GM19455 (cell line): ENCODE measurements around the gene ECE1.

ENCODE experiments used
- ATAC-seq: cut with Tn5 transposase; IDR thresholded peaks from one replicate; pipeline ENCODE4 v1.9.1; 2021; ENCODE audit not compliant: unreplicated experiment

The ECE1 gene

DNA sequence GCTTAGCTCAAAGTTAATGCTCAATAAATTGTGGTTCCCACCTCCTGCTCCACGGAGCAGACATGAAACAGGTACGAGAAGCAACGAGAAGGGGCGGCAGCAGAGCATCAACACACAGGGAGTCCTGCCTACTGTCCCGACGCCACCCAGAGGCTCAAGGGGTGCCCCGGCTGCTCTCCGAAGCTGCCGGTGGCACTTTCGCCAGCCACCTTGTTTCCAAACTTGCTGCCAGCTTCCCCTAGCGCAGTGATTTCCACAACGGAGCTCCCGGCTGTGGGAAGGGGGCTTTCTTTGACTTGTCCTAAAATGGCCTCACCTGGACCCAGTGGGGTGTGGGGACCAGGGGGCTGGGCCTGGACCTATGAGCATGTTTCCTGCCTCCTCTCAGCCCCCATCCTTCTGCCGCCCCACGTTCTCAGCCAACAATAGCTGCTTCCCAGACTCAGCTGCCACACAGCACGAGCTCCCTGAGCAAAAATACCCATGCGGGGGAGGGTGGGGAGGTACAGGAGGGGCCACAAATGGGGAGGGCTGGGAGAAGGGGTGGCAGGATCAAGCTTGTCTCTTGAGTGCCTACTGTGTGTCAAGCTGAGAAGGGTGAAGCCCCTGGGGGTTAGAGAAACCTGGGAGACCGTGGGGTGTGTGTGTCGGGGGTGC, 35.6 kb upstream of the ECE1 start:
- no peak for ATAC-seq

DNA sequence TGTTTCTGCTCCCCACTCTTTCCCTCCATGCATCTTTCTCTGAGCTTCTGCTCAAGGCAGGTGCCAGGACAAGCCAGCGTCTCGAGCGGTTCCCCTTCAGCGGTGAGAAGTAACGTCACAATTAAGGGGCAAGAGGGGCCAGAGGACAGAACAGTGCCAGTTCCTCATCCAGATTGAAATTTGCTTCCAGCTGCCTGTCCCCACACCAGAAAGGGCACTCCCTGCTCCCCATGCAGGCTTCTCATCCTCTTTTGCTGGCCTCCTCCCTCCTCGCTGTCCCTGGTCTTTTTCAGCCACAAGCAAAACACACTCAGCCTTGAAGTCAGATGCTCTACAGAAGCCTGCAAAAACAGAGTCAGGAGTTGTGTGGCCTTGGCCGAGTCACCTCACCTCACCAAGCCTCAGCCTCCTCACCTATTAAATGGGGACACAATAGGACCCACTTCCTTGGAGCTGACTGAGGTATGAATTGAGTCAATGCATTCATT, 35.0 kb upstream of the ECE1 start:
- no peak for ATAC-seq

DNA sequence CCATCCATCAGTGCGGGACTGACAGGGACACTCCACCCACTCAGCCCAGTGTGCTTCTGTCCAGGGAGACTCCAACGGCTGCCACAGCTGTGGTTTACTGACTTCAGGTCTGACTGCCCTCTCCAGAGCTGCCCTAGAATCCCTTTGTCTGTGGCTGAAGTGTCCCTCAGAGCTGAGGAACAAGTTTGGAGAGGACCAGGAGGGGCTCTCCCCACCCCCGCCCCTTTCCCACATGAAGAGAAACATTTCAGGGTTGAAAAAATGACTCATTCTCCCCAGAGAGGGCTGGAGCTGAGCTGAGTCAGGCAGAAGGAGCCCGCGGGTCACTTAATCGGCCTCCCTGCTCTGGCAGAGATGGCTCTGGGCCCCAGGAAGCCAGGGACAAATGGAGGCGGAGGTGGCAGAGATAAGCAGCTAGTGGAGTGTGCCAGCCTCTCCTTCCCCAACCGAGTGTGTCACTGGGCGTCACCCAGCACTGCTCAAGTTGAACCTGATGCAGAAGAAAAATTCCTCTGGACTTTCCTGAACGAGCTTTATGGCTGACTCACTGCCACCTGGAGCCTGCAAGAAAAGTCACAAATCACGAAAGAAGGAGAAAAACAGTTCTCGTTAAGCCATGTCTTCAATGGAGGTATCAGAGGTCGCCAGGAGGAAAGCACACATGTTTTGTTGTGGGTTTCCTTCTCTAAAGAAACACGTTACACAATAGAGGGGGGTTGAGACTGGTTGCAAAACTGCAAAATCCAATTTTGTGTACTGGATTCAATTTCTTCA, 34.3 kb upstream of the ECE1 start:
- no peak for ATAC-seq

DNA sequence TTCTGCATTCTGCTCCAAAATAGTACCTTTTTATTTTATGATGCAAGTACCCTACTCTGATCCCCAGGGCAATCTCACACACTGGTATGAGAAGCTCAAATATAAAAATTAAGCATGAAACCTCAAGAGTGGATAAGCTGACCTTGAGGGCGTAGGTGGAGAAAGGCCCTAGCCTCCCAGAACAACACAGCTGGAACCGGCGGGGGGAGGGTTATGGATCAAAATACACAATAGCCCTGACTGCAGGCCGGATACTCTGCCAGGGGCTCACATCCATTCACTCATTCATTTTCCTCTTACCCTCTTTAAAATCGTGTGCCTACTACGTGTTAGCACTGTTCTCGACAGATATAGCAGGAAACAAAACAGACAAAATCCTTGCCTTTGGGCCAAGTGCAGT, 32.8 kb upstream of the ECE1 start:
- no peak for ATAC-seq

DNA sequence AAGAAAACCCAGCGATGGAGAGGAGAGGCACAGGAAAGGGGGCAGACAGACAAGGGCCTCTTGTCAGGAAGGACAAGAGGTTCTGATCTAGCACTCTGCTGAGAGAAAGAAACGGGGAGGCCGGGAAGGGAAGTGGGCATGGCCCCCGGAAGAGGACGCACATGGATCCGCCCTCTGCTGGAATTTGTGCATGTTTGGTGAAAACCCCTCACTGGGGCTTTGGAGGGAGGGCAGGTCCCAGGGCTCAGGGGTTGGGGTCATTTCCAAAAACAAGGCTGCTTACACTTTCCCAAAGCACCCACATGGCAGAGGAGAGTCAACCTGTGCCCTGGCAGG, 32.4 kb upstream of the ECE1 start:
- ATAC-seq = no peak

DNA sequence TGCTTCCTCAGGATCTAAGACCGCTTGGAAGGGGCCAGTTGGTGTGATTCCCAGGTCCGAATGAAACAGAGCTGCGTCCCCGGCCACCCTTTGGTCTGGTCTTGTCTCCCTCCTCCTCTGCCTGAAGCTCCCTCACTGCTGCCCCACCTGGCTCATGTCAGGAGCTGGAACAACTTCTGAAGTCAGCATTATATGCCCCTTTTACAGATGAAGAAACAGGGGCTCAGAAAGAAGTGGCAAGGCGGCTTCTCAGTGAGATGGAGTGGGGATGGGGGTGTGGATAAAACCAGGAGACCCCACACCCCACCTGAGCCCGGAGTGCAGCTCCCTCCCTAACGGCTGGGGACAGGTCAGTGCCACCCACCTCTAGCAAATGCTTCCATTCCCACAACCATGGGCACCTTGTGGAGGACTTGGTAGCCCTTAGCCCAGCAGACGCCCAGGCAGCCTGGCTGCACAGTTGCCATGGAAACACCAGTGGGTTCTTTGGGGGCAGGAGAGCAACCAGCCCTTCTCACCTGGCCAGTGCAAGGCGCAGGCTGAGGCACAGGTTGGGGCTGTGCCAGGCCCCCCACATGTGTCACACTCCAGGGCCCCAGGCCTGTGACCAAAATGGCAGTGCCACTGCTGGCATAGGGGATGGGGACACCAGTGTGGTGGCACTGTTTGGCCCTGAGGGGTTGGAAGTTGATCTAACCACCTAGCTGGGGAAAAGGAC, 31.9 kb upstream of the ECE1 start:
- no peak for ATAC-seq

DNA sequence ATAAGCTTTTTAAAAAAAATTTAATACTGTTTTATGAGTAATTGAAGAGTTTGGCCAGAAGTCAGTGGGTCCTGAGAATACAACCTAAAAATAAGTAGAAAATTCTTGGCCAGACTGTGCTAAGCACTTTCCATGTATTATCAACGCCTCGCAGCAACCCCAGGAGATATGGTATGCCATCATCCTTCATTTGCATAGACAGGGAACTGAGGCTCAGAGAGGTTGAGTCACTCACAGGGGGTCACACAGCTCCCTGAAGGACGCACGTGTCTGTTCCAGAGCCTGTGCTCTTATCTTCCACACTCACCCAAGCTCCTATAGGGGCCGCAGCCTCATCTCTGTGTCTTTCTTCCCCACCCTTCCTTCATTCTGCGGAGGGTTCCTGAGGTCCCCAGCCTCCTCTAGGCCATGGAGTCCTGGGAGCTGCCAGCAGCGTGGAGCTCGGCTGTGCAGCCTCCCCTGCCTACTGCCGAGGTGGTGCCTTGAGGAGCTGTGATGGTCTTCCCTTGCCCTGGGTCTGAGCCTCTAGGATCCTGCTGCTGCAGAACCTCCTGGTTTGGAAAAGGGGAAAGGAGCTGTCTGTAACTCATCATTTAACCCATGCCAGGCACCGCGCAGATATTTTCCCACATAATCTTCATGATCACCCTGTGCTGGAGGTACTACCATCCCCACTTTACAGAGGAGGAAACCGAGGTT, 30.3 kb upstream of the ECE1 start:
- no peak for ATAC-seq

DNA sequence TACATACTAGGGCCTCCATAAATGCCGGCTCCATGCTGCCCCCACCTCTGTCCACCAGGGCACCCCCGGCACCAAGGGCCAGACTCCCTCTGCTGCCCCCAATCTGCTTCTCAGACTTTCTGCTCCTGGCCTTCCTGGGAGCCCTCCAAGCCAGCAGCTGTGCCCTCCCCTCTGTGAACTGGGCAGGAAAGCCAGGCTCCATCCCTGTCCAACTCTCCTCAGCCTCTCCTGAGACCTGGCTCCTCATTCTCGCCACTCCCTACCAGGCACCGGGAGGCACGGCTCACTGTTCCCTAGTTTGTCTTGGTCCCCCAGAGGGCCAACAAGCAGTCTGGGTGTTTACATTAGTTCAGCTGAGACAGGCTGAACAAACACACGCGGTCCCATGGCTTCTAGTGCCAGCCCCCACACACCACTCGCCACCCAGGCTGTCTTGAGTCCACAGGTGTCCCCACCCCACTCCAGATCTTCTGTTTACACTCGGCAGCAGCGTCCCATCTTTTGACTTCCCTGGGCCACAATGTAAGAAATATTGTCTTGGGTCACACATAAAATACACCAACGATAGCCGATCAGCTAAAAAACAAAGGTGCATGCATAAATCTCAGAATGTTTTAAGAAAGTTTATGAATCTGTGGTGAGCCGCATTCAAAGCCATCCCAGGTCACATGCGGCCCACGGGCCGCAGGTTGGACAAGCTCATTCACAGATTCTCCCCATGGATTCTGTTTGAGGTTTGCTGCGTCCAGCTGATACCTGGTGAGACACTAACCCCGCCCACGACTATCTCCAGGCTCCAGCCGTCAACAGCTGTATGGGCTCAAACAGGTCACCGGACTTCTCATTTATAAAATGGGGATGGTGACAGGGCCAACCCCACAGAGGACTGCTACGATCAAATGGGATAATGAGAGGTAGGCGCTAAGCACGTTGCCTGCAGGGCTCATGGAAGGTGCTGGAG, 29.5 kb upstream of the ECE1 start:
- no peak for ATAC-seq

DNA sequence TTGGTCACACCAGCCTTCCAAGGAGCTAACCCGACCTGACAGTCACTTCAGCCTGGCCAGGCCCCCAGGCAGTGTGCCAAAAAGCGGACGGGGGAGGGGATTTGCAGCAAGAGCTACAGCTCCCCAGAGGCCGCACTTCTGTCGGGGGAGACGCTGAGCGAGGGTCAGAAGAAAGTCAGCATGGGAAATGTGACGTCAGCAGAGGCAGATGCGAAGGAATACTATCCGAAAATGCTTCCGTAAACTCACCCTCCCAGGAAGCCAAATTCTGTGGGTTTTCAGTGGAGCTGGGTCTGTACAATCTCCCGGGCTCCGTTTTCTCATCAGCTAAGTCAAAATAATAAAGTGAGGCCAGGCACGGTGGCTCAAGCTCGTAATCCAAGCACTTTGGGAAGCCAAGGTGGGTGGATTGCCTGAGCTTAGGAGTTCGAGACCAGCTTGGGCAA, 28.5 kb upstream of the ECE1 start:
- ATAC-seq = no peak

DNA sequence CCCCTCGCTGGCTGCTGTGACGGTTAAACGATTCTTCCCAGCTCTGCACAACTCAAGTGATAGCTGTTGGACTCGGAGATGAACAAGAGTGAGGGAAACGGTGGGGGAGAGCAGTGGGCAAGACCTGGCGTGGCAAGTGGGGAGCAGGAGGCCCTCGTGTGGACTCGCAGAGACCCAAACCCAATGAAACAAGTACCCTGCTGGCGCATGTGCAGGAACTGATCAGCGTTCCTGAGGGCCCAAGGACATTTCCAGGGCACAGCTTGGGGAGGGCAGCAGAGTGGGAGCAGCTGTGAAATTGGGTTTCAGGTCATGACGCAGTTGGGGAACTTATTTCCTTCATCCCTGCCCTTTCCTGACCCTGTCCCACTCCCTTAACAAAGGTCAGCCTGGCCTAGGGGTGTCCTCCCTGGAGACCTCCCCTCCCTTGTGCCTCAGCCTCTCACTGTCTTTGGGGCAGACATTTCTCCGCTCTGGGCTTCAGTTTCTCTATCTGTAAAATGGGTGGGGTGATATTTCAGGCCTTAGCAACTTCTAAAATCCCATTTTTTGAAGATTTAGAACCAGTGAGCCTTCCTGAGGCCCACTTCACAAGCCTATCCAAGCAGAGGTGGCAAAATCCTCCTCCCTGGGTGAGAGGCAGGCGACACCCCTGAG, 27.9 kb upstream of the ECE1 start:
- ATAC-seq = no peak

DNA sequence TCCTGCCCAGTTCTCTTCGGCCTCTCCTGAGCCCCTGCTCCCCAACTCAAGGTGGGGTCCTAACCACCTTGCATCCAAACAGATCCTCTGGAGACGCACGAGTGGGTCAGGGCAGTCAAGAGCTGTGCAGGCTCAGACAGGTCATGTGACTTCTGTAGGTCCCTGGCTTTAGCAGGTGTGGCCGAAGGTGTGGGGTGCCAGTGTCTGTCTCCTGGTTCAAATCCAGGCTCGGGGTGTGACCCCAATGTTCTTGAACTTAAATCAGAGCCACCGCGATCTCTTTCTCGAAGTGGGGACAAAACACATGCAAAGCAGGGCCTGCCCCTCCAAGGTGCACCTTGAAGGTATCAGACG, 27.4 kb upstream of the ECE1 start:
- ATAC-seq = no peak

DNA sequence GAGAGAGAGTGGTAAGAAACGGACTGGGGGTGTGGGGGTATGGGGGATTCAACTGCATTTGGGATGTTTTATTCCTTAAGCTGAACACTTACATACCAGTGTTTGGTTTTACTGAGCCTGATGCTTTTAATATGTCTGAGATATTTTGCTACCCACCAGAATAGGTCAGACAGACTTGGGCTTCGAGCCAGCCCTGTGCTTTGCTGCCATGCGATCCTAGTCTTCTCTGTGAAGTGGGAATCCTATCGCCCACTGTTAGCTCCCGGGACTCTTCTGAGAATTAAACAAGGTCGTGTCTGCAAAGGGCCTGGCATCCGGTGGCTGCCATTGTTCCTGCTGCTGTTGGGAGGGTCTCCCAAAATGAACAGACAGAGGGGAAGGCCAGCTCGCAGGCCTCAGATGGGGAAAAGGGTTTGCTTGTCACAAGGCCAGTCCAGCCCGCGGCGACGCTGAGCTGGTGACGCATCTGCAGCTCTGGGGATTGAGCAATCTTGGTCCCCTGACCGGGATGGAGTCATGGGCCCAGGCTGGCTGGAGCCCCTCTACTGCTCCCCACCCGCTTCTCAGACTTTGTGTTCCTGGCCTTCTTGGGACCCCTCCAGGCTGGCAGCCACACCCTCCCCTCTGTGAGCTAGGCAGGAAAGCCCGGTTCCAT, 26.9 kb upstream of the ECE1 start:
- no peak for ATAC-seq

DNA sequence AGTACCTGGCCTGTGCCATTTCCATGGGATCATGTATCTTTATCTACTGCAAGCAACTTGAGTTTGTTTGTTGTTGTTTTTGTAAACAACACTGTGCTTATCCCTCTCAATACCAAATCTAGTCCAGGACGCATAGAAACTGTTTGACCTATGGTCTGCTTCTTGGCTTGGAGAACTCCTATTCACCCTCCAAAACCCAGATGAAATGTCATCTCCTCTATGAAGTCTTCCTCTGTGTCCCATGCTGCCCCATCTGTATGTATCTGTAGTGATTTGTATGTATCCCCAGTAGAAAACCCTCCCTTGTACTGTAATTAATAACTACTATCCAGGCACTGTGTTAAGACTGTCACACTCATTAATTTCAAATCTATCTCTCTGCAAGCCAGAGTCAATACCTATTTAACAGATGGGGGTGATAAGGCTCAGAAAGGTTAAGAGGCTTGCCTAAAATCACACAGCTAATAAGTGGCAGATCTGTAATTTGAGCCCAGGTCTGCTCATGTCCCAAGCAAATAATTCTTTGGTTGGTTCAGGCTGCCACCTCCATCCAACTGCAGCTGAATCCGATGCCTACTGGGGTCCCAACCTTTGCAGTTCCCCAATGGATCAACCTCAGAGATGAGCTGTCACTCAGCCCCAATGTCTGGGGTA, 24.6 kb upstream of the ECE1 start:
- no peak for ATAC-seq

DNA sequence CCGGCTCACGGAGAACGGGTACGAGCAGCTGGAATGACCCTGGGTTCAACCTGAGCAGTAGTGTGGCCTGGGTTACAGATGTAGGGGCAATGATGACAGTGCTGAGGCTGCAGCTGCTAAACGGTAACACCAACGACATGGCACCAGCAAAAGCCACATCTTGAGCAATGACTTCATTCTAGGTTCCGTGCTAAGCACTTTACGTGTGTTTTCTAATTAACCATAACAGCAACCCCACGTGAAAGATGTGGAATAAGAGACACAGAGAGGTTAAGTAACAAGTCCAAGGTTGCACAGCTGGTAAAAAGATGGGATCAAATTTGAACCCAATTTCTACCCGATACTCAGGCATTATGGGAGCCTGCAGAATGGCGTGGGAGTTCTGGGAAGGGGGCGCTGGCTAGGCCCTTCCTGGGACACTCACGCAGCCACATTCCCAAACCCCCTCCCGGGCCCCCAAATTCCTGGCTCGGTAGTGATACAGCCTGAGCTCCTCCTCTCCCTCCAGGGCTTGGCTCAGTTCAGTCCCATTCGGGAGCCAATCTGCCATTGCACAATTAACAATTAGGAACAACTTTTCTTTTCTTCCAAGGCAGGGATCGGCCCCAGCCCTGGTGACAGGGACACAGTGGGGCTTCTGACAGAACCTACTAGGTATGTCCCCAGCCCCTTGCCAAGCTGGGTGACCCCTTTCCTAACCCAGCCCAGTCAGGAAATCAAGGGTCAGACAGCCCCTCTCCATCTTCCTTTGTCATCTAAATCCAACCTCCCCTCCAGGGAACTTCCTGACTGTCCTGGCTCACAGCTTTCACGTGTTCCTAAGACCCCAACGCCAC, 23.8 kb upstream of the ECE1 start:
- no peak for ATAC-seq

DNA sequence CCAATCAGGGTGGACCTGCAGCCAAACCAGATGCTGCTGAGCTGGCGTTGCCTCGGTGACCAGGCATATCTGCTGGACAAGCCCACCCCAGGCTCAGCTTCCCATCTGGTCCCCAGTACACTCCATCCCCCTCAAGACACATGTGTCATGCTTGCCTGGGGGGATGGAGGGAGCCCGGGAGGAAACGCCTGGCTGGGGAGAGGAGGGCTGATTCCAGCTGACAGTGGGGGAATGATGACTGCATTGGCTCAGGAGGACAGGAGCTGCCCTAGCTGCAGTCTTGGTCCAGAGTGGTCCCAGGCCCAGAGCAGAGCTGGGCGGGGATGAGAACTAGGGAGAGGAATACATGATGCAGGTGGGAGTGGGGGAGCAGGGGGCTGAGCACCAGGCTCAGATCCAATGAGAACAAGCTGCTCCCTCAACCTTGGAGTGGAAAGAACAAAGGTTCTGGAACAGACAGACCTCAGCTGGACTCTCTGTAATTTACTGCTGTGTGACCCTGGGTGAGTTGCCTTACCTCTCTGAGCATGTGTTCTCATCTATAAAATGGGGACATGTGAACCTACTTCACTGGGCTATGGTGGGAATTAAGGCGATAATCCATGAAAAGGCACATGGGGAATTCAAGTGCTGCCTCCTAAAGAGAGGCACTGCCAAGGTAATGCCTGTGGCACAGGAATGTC, 23.1 kb upstream of the ECE1 start:
- no peak for ATAC-seq

DNA sequence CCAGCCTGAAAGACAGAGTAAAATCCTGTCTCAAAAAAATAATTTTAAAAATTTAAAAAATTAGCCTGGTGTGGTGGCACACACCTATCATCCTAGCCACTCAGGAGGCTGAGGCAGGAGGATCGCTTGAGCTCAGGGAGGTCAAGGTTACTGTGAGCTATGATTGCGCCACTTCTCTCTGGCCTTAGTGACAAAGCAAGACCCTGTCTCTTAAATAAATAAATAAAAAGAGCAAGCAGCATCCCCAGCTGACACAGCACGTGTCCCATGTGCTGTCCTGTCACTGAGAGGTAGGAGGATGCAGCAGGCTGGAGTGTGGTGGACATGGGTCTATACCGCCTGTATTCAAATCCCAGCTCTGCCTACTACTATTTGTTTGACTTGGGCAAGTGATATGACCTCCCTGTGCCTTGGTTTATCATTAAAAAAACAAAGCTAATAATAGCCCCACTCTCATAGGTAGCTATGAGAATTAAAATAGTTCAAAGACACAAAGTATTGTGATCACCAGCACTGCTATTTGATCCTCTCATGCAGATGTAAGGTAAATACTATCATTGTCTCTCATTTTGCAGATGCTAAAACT, 22.2 kb upstream of the ECE1 start:
- ATAC-seq = no peak

DNA sequence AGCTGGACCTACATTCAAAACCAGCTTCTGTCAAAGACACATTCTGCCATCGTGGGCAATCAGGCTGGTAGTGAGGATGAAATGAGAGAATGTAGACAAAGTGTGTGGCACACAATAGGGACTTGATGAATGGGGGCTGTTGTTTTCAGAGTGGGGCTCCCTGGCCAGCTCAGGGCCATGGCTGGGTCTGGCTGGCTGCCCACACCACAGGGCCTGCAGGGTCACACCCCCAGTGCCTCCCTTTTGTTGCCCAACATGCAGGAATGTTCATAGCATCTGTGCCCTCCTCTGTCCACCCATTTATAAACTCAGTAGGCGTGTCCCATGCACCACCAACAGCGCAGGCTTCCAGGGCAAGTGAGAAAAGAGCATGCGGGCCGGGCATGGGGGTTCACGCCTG, 20.8 kb upstream of the ECE1 start:
- ATAC-seq = no peak
